Stimulated activated naive B cell treated with anti-CD40 and anti-IgM and Interleukin-4, amounts not matched to agents 10 μg/mL and 1 μg/mL and 100 μg/mL, for 72 hours (primary cell): ENCODE measurements around the gene CD200R1.
"Not testable (repeated sequence)": the region's sequence is repeated elsewhere in the genome, so short reads cannot be mapped to it uniquely, and the experiment has no call there.

Source experiments
- ATAC-seq, 2 donors: fragments of 150-1000 bp; cut with Tn5 transposase; replicated peaks; 2 replicates each; pipeline ENCODE4 v1.10.0; 2021; ENCODE audit warnings: moderate library complexity in 1 of 2
- DNase-seq: peaks from one replicate; pipeline ENCODE4 v3.0.0; 2021
- H3K27ac Mint-ChIP-seq: one replicate; pipeline ENCODE4 v1.8.0; 2022; ENCODE audit warnings: mild to moderate bottlenecking, mixed read lengths
- H3K27me3 Mint-ChIP-seq, 2 donors: one replicate each; pipeline ENCODE4 v1.8.0; 2022; ENCODE audit warnings: mixed read lengths in 2 of 2
- H3K36me3 Mint-ChIP-seq, 2 donors: one replicate each; pipeline ENCODE4 v1.8.0; 2022; ENCODE audit warnings: mixed read lengths in 2 of 2, mild to moderate bottlenecking in 1 of 2
- H3K4me1 Mint-ChIP-seq, 2 donors: one replicate each; pipeline ENCODE4 v1.8.0; 2022; ENCODE audit warnings: mixed read lengths in 2 of 2, mild to moderate bottlenecking in 1 of 2
- H3K4me3 Mint-ChIP-seq, 2 donors: one replicate each; pipeline ENCODE4 v1.8.0; 2022; ENCODE audit warnings: mild to moderate bottlenecking in 2 of 2, mixed read lengths in 2 of 2, moderate library complexity in 1 of 2
- H3K9me3 Mint-ChIP-seq, 2 donors: one replicate each; pipeline ENCODE4 v1.8.0; 2022; ENCODE audit warnings: mixed read lengths in 2 of 2, mild to moderate bottlenecking in 1 of 2

Gene CD200R1

DNA sequence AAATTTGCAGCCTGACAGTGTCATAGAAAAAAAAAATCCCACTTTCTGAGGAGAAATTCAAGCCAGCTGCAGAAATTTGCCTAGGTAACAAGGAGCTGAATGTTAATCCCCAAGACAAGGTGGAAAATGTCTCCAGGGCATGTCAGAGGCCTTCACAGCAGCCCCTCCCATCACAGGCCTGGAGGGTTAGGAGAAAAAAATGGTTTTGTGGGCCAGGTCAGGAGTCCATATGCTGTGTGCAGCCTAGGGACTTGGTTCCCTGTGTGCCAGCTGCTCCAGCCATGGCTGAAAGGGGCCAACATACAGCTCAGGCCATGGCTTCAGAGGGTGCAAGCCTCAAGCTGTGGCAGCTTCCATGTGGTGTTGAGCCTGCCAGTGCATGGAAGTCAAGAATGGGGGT lies 11.2 kb downstream of the CD200R1 start:
- H3K4me1 Mint-ChIP-seq = peaks cover 22 to 43% of the 10 kb centered on the region in 2 donors
- H3K9me3 Mint-ChIP-seq = peaks cover 14 to 16% of the 10 kb centered on the region in 2 donors
- DNase-seq (no peak), ATAC-seq (no peak)
- no peak overlapping the region for H3K4me3 Mint-ChIP-seq
- peaks cover 26 to 28% of the 10 kb centered on the region in 2 donors for H3K36me3 Mint-ChIP-seq
- no peak overlapping the region for H3K27ac Mint-ChIP-seq
- H3K27me3 Mint-ChIP-seq = no peaks in the 10 kb centered on the region

DNA sequence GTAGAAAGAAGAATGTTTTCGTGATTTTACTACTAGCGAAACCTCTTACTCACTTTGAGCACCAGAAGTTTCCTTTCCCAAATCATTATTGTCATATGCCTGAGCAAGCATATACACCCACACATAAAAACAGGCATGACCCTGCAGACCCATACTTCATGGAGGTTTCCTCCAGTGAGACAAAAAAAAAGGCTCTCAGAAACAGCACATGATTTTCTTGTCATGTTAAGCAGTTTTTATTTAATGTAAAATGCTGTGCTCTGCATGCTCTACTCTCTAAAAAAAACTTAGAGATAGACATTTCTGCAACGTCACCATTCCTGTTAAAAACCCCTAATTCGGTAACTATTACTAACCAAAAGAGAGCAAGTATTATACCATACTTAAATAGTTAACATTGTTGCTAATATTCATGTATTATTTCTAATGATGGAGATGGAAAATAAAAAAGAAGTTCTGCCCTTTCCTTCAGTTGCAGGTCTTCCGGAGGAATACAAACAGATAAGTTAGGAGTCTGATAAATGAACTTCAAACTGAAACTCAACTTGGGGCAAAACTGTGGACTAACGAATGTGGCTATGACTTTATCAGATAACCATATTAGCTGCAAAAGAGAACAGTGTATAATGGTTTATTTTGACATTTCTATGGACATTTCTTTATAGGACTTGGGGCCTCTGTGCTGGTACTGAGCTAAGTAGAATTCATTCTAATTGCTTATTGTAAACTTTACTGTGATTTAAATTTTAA lies 15.9 kb downstream of the CD200R1 start:
- DNase-seq (no peak), ATAC-seq (peak; percentile 45 to 65)
- H3K27ac Mint-ChIP-seq = no peak overlapping the region
- no peaks in the 10 kb centered on the region for H3K27me3 Mint-ChIP-seq
- peaks cover 15 to 18% of the 10 kb centered on the region in 2 donors for H3K9me3 Mint-ChIP-seq
- peaks cover 5 to 13% of the 10 kb centered on the region in 2 donors for H3K4me1 Mint-ChIP-seq
- H3K36me3 Mint-ChIP-seq = peaks cover 21 to 27% of the 10 kb centered on the region in 2 donors
- H3K4me3 Mint-ChIP-seq = peak overlapping the region in 1 of 2 donors; percentile 32

GRCh38 chr3:112956351-112956750 lies 18.6 kb downstream of the CD200R1 start:
- no peaks in the 10 kb centered on the region for H3K27me3 Mint-ChIP-seq
- no peak overlapping the region for H3K4me3 Mint-ChIP-seq
- DNase-seq (no peak), ATAC-seq (no peak)
- H3K27ac Mint-ChIP-seq = no peak overlapping the region
- peaks cover 8 to 9% of the 10 kb centered on the region in 2 donors for H3K36me3 Mint-ChIP-seq
- peaks cover 2 to 13% of the 10 kb centered on the region in 2 donors for H3K4me1 Mint-ChIP-seq
- peaks cover 7 to 10% of the 10 kb centered on the region in 2 donors for H3K9me3 Mint-ChIP-seq

DNA sequence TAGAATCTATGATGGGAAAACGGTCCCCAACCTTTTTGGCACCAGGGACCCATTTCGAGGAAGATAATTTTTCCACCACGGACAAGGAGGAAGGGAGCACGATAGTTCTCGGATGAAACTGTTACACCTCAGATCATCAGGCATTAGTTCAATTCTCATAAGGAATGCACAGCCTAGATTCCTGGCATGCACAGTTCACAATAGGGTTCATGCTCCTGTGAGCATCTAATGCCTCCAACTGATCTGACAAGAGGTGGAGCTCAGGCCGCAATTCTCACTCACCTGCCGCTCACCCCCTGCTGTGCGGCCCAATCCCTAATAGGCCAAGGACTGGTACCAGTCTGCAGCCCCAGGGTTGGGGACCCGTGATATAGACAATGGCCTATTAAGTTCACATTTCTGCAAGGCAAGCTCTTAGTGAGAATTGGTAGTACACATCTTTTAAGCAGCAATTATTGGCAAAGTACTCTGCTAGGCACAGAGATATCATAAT lies 26.5 kb downstream of the CD200R1 start:
- DNase-seq = no peak
- Mint-ChIP-seq H3K4me1 (peaks cover 0 to 1% of the 10 kb centered on the region in 2 donors), H3K9me3 (peaks cover 0 to 4% of the 10 kb centered on the region in 2 donors), H3K4me3 (no peak overlapping the region), H3K36me3 (peaks cover 1 to 3% of the 10 kb centered on the region in 2 donors), H3K27ac (no peak overlapping the region), H3K27me3 (no peaks in the 10 kb centered on the region)
- ATAC-seq = no peak

- ATAC-seq = no peak
- H3K36me3 Mint-ChIP-seq = peaks cover 2 to 11% of the 10 kb centered on the region in 2 donors
- H3K9me3 Mint-ChIP-seq = peaks cover 3 to 7% of the 10 kb centered on the region in 2 donors
- peaks cover 5 to 6% of the 10 kb centered on the region in 2 donors for H3K4me1 Mint-ChIP-seq
- peak overlapping the region; percentile 56 for H3K27ac Mint-ChIP-seq
- no peak overlapping the region for H3K4me3 Mint-ChIP-seq
- DNase-seq = no peak
- no peaks in the 10 kb centered on the region for H3K27me3 Mint-ChIP-seq
These were observed 43.0 kb downstream of the CD200R1 start for GRCh38 chr3:112931736-112932521.

DNA sequence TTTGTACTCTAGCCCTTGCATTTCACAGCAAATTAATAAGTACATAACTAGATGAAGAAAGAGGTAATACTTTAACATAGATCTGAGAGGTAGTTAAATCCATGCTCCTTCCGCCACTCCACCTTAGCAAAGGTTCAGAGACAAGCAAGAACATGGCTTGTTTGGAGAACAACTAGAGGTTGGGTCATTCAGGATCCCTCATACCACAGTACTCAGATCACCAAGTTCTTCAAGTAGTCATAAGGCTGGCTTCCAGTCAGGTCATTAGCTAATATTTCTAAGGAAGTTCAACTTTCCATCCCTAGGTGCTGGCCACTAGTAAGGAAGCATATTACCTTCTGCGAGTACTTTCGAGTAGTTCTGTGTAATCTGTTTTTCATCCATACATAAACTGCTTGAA lies 44.1 kb downstream of the CD200R1 start:
- Mint-ChIP-seq H3K27me3 (no peaks in the 10 kb centered on the region), H3K36me3 (peaks cover 0 to 3% of the 10 kb centered on the region in 2 donors), H3K4me1 (peaks cover 5 to 6% of the 10 kb centered on the region in 2 donors), H3K4me3 (no peak overlapping the region), H3K9me3 (peaks cover 0 to 1% of the 10 kb centered on the region in 2 donors), H3K27ac (no peak overlapping the region)
- DNase-seq (no peak), ATAC-seq (no peak)

DNA sequence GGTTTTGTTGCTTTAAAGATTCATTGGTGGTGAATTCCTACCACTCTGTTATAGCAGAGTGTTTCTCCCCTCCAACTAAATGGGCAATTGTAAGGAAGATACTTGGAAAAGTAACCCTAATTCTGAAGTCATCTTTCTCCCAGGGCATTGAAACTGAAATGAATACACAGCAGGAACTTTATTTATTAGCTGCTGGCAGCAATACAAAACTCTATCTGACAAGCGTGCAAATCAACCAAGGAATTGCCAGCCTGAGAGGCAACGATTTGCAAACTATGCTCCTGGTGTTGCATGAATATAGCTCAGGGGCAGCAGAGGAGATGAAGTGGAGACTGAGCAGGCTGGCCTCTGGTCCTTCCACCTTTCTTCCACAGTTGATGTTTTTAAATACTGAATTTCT lies 48.9 kb downstream of the CD200R1 start:
- no peaks in the 10 kb centered on the region for H3K27me3 Mint-ChIP-seq
- DNase-seq (no peak), ATAC-seq (no peak)
- no peak overlapping the region for H3K4me3 Mint-ChIP-seq
- H3K9me3 Mint-ChIP-seq = no peaks in the 10 kb centered on the region
- peaks cover 4 to 7% of the 10 kb centered on the region in 2 donors for H3K4me1 Mint-ChIP-seq
- no peaks in the 10 kb centered on the region for H3K36me3 Mint-ChIP-seq
- H3K27ac Mint-ChIP-seq = no peak overlapping the region

DNA sequence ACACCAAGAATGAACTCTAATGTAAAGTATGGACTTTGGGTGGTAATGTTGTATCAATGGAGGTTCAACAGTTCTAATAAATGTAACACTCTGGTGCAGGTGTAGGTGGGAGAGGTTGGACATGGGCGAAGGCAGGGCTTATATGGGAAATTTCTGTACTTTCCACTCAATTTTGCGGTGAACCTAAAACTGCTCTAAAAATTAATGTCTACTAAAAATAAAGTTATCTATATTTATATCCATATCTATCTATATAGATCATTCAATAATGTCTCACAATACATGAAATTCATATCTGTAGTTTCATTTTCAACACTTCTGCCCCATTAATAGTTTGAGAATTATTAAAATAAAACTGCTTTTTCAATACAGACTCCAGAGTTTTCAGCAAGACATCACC lies 49.3 kb downstream of the CD200R1 start:
- DNase-seq (no peak), ATAC-seq (no peak)
- Mint-ChIP-seq H3K36me3 (no peaks in the 10 kb centered on the region), H3K9me3 (no peaks in the 10 kb centered on the region), H3K4me3 (peak overlapping the region in 1 of 2 donors; percentile 14), H3K27me3 (no peaks in the 10 kb centered on the region), H3K27ac (no peak overlapping the region), H3K4me1 (peaks cover 4 to 7% of the 10 kb centered on the region in 2 donors)

GRCh38 chr3:112919541-112919940 lies 55.4 kb downstream of the CD200R1 start:
- DNase-seq, H3K4me3 Mint-ChIP-seq, H3K27me3 Mint-ChIP-seq, H3K27ac Mint-ChIP-seq, ATAC-seq, H3K4me1 Mint-ChIP-seq: not testable (repeated sequence)
- H3K9me3 Mint-ChIP-seq = peaks cover 11 to 23% of the 10 kb centered on the region in 2 donors
- H3K36me3 Mint-ChIP-seq = peaks cover 8 to 20% of the 10 kb centered on the region in 2 donors

- Mint-ChIP-seq H3K36me3 (peaks cover 7 to 23% of the 10 kb centered on the region in 2 donors), H3K4me1 (peaks cover 39 to 65% of the 10 kb centered on the region in 2 donors), H3K9me3 (peaks cover 9 to 18% of the 10 kb centered on the region in 2 donors), H3K27me3 (no peaks in the 10 kb centered on the region), H3K4me3 (peak overlapping the region; percentile 57 to 58), H3K27ac (peak overlapping the region; percentile 80)
- ATAC-seq (peak; percentile 90 to 94), DNase-seq (no peak)
These were observed 66.7 kb downstream of the CD200R1 start for GRCh38 chr3:112908252-112908651.

- peaks cover 30 to 52% of the 10 kb centered on the region in 2 donors for H3K4me1 Mint-ChIP-seq
- DNase-seq = no peak
- H3K4me3 Mint-ChIP-seq = peak overlapping the region in 1 of 2 donors; percentile 30
- peaks cover 5 to 7% of the 10 kb centered on the region in 2 donors for H3K9me3 Mint-ChIP-seq
- H3K27me3 Mint-ChIP-seq = no peaks in the 10 kb centered on the region
- no peak for ATAC-seq
- H3K27ac Mint-ChIP-seq = peak overlapping the region; percentile 25
- H3K36me3 Mint-ChIP-seq = peaks cover 4 to 8% of the 10 kb centered on the region in 2 donors
These were observed 70.1 kb downstream of the CD200R1 start for GRCh38 chr3:112904786-112905185.

DNA sequence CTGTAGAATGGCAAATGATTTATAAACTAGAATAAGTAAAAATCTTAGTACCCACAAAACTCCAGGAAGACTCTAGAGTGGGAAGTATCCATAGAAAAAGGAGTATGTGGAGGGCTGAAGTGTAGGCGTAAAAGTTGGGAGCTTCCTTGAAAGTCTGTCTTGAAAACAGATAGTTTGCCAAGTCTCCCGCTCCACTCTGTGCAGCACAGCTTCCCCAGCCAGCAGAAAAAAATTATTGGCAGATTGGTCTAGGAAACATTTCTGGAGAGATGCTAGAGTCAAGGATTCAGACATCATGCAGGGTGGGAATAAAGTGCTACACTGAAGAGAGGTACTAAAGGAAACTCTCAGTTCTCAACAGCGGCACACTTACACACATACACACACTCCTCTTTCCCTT lies 74.8 kb downstream of the CD200R1 start:
- H3K4me3 Mint-ChIP-seq = no peak overlapping the region
- no peaks in the 10 kb centered on the region for H3K27me3 Mint-ChIP-seq
- H3K36me3 Mint-ChIP-seq = peaks cover 4 to 8% of the 10 kb centered on the region in 2 donors
- no peak overlapping the region for H3K27ac Mint-ChIP-seq
- ATAC-seq (no peak), DNase-seq (no peak)
- H3K9me3 Mint-ChIP-seq = peaks cover 5% of the 10 kb centered on the region in 2 donors
- H3K4me1 Mint-ChIP-seq = peaks cover 10 to 16% of the 10 kb centered on the region in 2 donors

DNA sequence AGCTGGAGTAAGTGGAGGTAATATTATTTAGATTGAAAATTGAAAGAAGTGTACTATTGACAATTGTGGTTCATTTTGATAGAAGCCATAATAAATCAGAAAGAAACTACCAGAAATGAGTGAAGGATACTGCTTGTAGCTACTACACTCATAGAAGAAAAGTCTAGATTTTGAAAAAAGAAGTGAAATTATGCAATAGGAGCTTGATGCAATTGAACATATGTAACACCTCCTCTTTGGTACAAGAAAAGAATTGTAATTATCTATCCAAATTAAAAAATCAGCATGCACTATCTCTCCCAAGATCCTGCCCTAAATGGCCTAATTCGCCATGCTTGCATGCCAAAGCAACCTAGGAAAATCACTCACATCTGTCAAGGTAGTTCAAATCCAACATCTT lies 77.1 kb downstream of the CD200R1 start:
- DNase-seq (no peak), ATAC-seq (no peak)
- Mint-ChIP-seq H3K9me3 (no peaks in the 10 kb centered on the region), H3K4me3 (no peak overlapping the region), H3K27ac (no peak overlapping the region), H3K36me3 (no peaks in the 10 kb centered on the region), H3K27me3 (no peaks in the 10 kb centered on the region), H3K4me1 (no peaks in the 10 kb centered on the region)

- no peak for ATAC-seq
- no peaks in the 10 kb centered on the region for H3K27me3 Mint-ChIP-seq
- peaks cover 6 to 7% of the 10 kb centered on the region in 2 donors for H3K4me1 Mint-ChIP-seq
- H3K36me3 Mint-ChIP-seq = no peaks in the 10 kb centered on the region
- no peaks in the 10 kb centered on the region for H3K9me3 Mint-ChIP-seq
- H3K4me3 Mint-ChIP-seq = no peak overlapping the region
- no peak for DNase-seq
- no peak overlapping the region for H3K27ac Mint-ChIP-seq
These were observed 80.6 kb downstream of the CD200R1 start for GRCh38 chr3:112894258-112894657.
